Bronchial epithelial cell (primary cell): ENCODE data around the gene MKRN2OS. TPM values are rescaled to one million over a fixed set of nuclear protein-coding genes. Genes with fewer than 3 reads are reported as not detected.

Experiments
- DNase-seq: peaks from one replicate; pipeline ENCODE4 v3.0.0-alpha.2; 2010; ENCODE audit warnings: low read depth
- FAIRE-seq: peaks from 2 replicates; lab custom pipeline; 2011; peaks lifted over from hg19 to GRCh38; lab: Jason Lieb, UNC
- H3K27me3 ChIP-seq: 2 replicates; pipeline ENCODE4 v1.5.1; 2011; ENCODE audit warnings: low read length; ENCODE audit not compliant: control insufficient read depth, insufficient read depth
- H3K36me3 ChIP-seq: 2 replicates; pipeline ENCODE4 v1.5.1; 2011; ENCODE audit warnings: low read length; ENCODE audit not compliant: control insufficient read depth, insufficient read depth
- H3K4me3 ChIP-seq: 2 replicates; pipeline ENCODE4 v1.5.1; 2011; ENCODE audit warnings: mild to moderate bottlenecking, low read depth, low read length, control low read depth
- total RNA-seq: library from RNA; depleted of rRNA; stranded (reverse); fragments of >200 nt; gene quantifications from 2 replicates; pipeline ENCODE4 v1.2.1, GENCODE V29; 2014
- TF ChIP-seq, protein P1 (sequence below): IDR thresholded peaks from 2 replicates; pipeline ENCODE4 v1.5.1; 2011; ENCODE audit warnings: mild to moderate bottlenecking, moderate library complexity, low read length, control low read depth, inconsistent platforms; ENCODE audit not compliant: insufficient read depth, severe bottlenecking

Gene MKRN2OS
- total RNA-seq, 1 donor from 2014 or later, result 2.1 TPM

DNA sequence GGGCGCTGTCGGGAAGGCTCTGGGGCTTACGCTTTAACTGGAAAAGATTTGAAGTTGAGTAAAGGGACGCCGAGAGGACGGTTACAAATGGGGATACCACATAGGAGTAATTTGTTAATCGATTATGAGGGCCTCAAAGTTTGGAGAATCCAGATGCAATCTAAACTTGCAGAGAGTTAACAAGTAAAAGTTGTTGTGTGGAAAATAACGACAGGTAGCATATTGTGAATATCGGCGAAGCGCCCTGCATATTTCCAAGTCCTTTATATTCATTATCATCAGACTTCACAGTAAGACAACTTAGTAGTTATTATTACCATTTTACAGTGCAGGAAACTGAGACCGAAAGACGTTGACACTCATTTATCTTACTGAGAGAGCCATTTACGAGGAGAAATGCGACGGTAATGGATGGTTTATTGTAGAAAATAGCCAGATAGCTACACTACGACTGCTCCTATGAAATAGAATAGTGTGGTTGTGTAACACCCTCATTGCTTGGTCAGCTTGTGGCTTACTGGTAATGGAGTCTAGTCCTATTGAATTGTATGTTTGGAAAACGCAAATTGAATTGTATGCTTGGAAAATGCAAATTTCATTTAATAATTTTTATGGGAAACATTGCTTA lies 12.3 kb upstream of the MKRN2OS start:
- H3K4me3 ChIP-seq, result peak overlapping the region; percentile 91
- TF ChIP-seq, protein P1, sequence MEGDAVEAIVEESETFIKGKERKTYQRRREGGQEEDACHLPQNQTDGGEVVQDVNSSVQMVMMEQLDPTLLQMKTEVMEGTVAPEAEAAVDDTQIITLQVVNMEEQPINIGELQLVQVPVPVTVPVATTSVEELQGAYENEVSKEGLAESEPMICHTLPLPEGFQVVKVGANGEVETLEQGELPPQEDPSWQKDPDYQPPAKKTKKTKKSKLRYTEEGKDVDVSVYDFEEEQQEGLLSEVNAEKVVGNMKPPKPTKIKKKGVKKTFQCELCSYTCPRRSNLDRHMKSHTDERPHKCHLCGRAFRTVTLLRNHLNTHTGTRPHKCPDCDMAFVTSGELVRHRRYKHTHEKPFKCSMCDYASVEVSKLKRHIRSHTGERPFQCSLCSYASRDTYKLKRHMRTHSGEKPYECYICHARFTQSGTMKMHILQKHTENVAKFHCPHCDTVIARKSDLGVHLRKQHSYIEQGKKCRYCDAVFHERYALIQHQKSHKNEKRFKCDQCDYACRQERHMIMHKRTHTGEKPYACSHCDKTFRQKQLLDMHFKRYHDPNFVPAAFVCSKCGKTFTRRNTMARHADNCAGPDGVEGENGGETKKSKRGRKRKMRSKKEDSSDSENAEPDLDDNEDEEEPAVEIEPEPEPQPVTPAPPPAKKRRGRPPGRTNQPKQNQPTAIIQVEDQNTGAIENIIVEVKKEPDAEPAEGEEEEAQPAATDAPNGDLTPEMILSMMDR, result no peak
- H3K36me3 ChIP-seq, result no peaks in the 10 kb centered on the region
- H3K27me3 ChIP-seq, result no peaks in the 10 kb centered on the region
- DNase-seq (peak; percentile 61), FAIRE-seq (no peak)

DNA sequence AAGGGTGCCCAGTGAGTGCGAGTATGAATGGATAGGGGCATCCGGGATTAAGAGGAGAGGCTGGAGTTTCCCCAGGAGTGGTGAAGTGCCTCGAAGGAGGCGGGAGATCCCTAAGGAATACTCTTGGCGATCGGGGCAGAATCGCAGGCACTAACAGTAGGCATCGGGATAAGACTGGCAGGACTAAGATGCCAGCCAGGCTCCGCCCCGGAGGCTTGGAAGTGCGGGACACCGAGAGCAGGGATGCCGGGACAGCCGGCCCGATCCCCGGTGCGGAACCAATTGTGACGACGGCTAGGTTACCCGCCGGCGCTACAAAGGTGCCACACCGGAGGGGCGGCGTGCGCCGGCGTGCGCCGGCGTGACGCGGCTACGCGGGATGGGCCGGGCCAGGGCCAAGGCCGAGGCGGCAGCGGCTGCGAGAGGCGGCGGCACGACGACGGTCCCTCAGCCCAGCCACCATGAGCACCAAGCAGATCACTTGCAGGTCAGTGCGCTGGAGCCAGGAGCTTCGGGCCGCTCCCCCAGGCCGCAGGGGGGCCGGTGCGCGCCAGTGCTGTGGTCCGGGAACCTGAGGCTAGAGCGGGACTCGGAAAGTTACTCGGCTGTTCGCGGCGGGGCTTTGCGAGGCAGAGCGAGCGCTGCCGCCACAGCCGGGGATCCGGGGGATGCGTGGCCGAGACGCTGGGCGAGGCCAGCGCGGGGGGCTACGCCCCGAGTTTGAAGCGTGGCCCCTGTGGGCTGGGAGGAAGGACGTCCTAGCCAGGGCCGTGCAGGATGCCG lies 11.6 kb upstream of the MKRN2OS start, which contains the start of gene MKRN2:
TSS of gene MKRN2 (plus strand) at position 398 of the 783 bp plus-strand sequence. CDS start at position 462, 64 bp downstream.
- DNase-seq (peak; percentile 65), FAIRE-seq (no peak)
- Histone ChIP-seq H3K27me3 (no peaks in the 10 kb centered on the region), H3K36me3 (no peaks in the 10 kb centered on the region), H3K4me3 (peak within 1 kb of the TSS; percentile 91)
- TF ChIP-seq, protein P1, result no peak

DNA sequence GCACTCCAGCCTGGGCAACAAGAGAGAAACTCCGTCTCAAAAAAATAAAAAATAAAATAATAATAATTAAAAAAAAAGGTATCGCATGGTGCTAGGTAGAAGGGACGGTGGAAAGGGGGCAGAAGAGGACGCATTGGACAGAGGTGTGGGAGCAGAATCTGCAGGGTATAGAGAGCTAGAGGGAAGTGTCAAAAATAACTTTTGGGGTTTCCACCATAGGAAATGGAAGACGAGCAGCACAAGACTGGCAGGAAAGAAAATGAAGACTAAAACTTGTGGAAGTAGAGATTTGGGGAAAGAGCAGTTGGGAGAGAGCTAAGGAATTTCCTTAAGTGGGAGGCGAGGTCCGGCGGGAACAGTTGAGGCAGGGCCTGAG lies 11.0 kb upstream of the MKRN2OS start:
- Histone ChIP-seq H3K4me3 (peak overlapping the region; percentile 91), H3K27me3 (no peaks in the 10 kb centered on the region), H3K36me3 (no peaks in the 10 kb centered on the region)
- no peak for DNase-seq
- TF ChIP-seq, protein P1, result no peak
- no peak for FAIRE-seq

DNA sequence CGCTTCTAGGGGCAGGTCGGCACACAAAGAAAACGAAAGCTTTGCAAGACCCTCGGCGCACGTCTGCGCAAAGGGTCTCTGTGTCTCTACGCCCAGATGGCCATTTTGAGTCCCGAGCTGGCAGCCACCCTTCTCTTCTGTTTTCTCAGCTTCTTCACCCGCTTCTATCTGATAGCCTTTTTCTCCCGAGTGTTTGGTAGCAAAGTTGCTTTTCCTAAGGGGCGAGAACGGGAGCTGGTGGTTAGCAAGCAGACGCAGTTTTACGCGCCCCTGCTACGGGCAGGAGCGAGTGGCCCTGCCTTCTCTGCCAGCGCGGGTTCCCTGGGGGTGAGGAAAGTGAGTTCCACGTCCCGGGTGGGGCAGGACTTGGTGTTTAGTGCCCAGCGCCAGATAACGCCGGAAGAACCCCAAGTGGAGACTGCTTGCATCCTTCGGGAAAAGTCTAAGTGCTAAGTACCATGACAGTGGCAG lies 8.7 kb upstream of the MKRN2OS start:
- TF ChIP-seq, protein P1, result no peak
- FAIRE-seq, result no peak
- H3K27me3 ChIP-seq, result no peaks in the 10 kb centered on the region
- H3K36me3 ChIP-seq, result no peaks in the 10 kb centered on the region
- DNase-seq, result peak; percentile 12
- peak overlapping the region; percentile 40 for H3K4me3 ChIP-seq

DNA sequence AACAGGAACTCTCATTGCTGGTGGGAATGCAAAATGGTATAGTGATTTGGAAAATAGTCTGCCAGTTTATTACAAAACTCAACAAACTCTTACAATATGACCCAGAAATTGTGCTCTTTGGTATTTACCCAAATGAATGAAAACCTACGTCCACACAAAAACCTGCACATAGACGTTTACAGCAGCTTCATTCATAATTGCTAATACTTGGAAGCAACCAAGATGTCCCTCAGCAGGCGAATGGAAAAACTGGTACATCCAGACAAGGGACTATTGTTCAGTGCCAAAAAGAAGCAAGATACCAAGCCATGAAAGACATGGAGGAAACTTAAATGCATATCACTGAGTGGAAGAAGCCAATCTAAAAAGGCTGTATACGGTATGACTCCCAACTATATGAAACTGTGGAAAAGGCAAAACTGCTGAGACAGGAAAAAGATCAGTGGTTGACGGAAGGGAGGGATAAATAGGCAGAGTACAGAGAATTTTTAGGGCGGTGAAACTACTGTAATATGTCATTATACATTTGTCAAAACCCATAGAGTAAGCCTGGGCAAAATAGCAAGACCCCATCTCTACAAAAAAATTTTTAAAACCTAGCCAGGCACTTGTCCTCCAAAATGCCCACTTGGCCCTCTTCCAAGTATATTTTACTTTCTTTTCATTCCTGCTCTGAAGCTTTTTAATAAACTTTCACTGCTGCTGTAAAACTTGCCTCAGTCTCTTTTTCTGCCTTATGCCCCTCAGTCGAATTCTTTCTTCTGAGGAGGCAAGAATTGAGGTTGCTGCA lies 4.9 kb upstream of the MKRN2OS start:
- H3K4me3 ChIP-seq, result no peak overlapping the region
- no peaks in the 10 kb centered on the region for H3K27me3 ChIP-seq
- FAIRE-seq, result no peak
- DNase-seq, result no peak
- no peaks in the 10 kb centered on the region for H3K36me3 ChIP-seq
- TF ChIP-seq, protein P1, result no peak
